LoVo (cell line): ENCODE results near the gene S100A7A.
"Not testable (repeated sequence)": the region's sequence is repeated elsewhere in the genome, so short reads cannot be mapped to it uniquely, and the experiment has no call there.

Experiments
- DNase-seq: peaks from one replicate; pipeline ENCODE4 v3.0.0-alpha.2; 2016; ENCODE audit warnings: low spot score

The S100A7A gene

GRCh38 chr1:153462741-153463140, 46.4 kb downstream of the S100A7A start:
- not testable (repeated sequence) for DNase-seq

- DNase-seq: peak; percentile 41
These were observed 49.7 kb downstream of the S100A7A start for GRCh38 chr1:153465811-153466636.

GRCh38 chr1:153466908-153467307, 50.6 kb downstream of the S100A7A start:
- no peak for DNase-seq

- no peak for DNase-seq
These were observed 54.4 kb downstream of the S100A7A start for GRCh38 chr1:153470707-153471106.
